BE2C (cell line): Measurements from ENCODE around the gene ANO6.
"Not testable (repeated sequence)": the region's sequence is repeated elsewhere in the genome, so short reads cannot be mapped to it uniquely, and the experiment has no call there.

ENCODE experiments used
- DNase-seq: peaks from one replicate; pipeline ENCODE4 v3.0.0-alpha.2; 2020
- H3K27me3 ChIP-seq: fragments of 250-450 bp; sonication (Bioruptor Pico); 2 replicates; pipeline ENCODE4 v1.5.1; 2020; ENCODE audit warnings: mild to moderate bottlenecking
- H3K36me3 ChIP-seq: fragments of 250-450 bp; sonication (Bioruptor Pico); 2 replicates; pipeline ENCODE4 v1.5.1; 2020; ENCODE audit warnings: mild to moderate bottlenecking
- H3K4me1 ChIP-seq: fragments of 250-450 bp; sonication (Bioruptor Pico); 2 replicates; pipeline ENCODE4 v1.5.1; 2020
- H3K4me3 ChIP-seq: 2 replicates; pipeline ENCODE4 v1.5.1; 2011; ENCODE audit warnings: low read depth, low read length
- H3K9me3 ChIP-seq: fragments of 250-450 bp; sonication (Bioruptor Pico); 2 replicates; pipeline ENCODE4 v1.5.1; 2020
- TF ChIP-seq, protein P1 (sequence below): IDR thresholded peaks from 2 replicates; pipeline ENCODE4 v1.5.1; 2012; ENCODE audit warnings: mild to moderate bottlenecking, low read depth, low read length

The ANO6 gene

DNA sequence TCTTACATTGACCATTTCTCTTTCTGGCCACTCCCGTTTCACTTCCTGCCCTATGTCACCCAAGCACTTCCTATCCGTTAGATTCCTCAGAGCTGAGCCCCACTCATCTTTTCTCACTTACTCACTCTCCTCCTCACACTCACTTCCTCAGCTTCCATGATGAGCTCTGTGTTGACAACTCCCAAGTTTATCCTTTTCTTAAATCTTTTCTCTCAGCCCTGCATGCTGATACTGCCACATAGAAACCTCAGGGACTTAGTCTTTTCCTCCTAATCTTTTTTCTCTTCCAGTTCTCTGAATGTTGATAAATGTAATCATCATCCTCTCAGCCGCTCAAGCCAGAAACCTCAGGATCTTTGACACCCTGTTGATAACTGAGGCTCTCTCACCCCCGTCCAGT lies 99.6 kb downstream of the ANO6 start:
- no peak overlapping the region for H3K4me3 ChIP-seq
- no peaks in the 10 kb centered on the region for H3K27me3 ChIP-seq
- TF ChIP-seq, protein P1, sequence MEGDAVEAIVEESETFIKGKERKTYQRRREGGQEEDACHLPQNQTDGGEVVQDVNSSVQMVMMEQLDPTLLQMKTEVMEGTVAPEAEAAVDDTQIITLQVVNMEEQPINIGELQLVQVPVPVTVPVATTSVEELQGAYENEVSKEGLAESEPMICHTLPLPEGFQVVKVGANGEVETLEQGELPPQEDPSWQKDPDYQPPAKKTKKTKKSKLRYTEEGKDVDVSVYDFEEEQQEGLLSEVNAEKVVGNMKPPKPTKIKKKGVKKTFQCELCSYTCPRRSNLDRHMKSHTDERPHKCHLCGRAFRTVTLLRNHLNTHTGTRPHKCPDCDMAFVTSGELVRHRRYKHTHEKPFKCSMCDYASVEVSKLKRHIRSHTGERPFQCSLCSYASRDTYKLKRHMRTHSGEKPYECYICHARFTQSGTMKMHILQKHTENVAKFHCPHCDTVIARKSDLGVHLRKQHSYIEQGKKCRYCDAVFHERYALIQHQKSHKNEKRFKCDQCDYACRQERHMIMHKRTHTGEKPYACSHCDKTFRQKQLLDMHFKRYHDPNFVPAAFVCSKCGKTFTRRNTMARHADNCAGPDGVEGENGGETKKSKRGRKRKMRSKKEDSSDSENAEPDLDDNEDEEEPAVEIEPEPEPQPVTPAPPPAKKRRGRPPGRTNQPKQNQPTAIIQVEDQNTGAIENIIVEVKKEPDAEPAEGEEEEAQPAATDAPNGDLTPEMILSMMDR = no peak
- DNase-seq = no peak
- peaks cover 7% of the 10 kb centered on the region; the same call in 1 of the 2 replicates for H3K36me3 ChIP-seq
- H3K9me3 ChIP-seq = no peaks in the 10 kb centered on the region
- peaks cover 24% of the 10 kb centered on the region for H3K4me1 ChIP-seq

DNA sequence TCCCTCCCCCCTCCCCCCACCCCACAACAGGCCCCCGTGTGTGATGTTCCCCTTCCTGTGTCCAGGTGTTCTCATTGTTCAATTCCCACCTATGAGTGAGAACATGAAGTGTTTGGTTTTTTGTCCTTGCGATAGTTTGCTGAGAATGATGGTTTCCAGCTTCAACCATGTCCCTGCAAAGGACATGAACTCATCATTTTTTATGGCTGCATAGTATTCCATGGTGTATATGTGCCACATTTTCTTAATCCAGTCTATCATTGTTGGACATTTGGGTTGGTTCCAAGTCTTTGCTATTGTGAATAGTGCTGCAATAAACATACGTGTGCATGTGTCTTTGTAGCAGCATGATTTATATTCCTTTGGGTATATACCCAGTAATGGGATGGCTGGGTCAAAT lies 101.4 kb downstream of the ANO6 start:
- not testable (repeated sequence) for H3K27me3 ChIP-seq, H3K9me3 ChIP-seq, H3K36me3 ChIP-seq, DNase-seq, H3K4me3 ChIP-seq
- peaks cover 12% of the 10 kb centered on the region; the same call in 1 of the 2 replicates for H3K4me1 ChIP-seq

DNA sequence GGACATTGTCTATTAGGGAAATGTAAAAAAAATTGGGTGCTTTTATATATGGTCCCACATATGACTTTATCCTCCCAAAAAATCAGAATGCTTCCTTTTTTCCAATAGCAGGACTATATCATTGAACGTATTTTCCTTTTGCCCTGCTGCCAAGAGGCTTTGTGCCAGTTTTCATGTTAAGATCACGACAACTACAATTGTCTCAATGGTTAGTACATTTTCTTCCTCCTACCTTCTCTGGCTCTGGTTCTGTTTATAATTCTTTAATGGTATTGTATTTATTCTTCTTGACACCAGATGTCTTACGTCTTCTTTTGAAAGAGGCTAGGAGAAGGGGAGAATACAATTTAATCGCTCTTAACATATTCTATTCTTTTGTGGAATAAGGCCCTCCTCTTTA lies 106.9 kb downstream of the ANO6 start:
- TF ChIP-seq, protein P1 = no peak
- H3K4me1 ChIP-seq = no peaks in the 10 kb centered on the region
- no peak for DNase-seq
- no peak overlapping the region for H3K4me3 ChIP-seq
- no peaks in the 10 kb centered on the region for H3K27me3 ChIP-seq
- H3K9me3 ChIP-seq = no peaks in the 10 kb centered on the region
- peaks cover 2% of the 10 kb centered on the region for H3K36me3 ChIP-seq

DNA sequence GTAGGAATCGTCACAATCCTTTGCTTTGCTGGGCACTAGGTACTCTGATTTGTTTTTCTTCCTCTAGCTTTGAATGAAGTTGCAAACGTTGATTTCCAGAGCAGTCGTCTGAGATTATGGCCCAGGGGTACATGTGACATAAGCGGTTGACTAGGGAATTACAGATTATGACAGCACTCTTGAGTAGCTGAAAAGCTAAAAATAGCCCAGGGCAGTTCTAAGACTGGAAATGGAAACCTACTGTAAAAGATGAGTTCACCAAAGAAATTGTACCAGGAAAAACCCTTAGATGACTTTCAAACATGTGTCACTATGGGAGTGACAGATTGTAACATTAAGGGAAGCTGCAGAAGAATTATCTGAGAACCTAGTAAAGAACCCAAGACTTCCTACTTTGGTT lies 108.5 kb downstream of the ANO6 start:
- no peaks in the 10 kb centered on the region for H3K9me3 ChIP-seq
- TF ChIP-seq, protein P1 = no peak
- H3K36me3 ChIP-seq = peaks cover 2% of the 10 kb centered on the region
- no peak for DNase-seq
- no peaks in the 10 kb centered on the region for H3K27me3 ChIP-seq
- no peaks in the 10 kb centered on the region for H3K4me1 ChIP-seq
- no peak overlapping the region for H3K4me3 ChIP-seq

DNA sequence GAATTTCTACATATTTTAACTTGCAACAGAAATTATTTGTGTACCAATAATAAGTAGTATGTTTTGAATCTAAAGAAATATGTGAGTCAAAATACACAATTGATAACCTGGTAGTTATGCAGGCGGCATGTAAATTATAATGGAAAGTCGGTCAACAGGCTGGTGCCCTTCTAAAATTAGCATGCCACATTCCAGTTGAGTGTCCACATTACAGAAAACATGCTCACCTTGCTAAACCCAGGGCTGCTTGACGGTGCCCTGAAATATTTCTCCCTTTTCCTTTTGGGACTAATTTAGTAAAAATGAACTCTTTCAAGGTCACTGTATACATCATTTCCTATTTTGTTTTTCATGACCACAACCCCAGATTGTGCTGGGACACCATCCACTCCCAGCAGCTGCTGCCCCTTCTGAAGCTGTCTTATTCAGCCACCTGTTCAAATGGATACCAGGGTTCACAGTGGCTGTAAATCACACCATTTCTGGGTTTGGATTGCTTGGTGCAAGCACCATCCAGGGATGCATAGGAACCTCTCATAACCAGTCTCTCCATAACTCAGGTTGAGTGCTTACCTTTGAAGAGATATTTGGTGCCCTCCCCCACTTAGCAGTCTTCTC lies 110.6 kb downstream of the ANO6 start:
- Histone ChIP-seq H3K36me3 (peaks cover 2% of the 10 kb centered on the region), H3K4me3 (no peak overlapping the region), H3K27me3 (no peaks in the 10 kb centered on the region), H3K9me3 (no peaks in the 10 kb centered on the region), H3K4me1 (no peaks in the 10 kb centered on the region)
- no peak for DNase-seq
- TF ChIP-seq, protein P1 = no peak

DNA sequence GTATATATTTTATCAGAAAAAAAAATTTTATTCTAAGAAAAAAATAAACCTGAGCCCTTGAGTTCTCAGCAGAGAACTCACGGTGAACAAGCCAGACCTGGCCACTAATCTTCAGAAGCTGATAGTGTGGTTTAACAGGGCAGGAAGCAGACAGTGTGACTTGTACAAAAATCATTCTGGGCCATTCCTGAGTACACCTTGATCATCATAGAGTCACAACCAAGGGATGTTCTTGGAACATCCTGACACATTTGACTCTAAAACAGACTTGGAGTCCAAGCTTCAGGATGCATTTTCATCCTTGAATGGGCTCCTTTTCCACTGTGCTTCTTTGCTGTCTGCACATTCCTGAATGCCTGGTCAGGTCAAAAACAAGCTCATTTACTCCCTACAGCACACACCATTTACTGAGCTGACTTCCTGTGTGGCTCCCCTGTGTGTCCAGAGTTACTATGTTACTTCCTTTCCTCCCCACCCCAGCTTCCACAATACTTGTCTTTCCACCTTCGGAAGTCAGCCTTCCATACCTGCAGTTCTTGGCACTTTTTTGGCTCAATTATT lies 112.0 kb downstream of the ANO6 start:
- no peaks in the 10 kb centered on the region; the same call in none of the 2 replicates for H3K36me3 ChIP-seq
- TF ChIP-seq, protein P1 = no peak
- no peaks in the 10 kb centered on the region for H3K4me1 ChIP-seq
- H3K4me3 ChIP-seq = no peak overlapping the region
- no peaks in the 10 kb centered on the region for H3K9me3 ChIP-seq
- H3K27me3 ChIP-seq = no peaks in the 10 kb centered on the region
- DNase-seq = no peak
